WTC11 (cell line): Measurements from ENCODE around the gene NEK2.

Experiments used
- NR3C1 ChIP-seq: sonication (generic); formaldehyde crosslinking; conservative IDR thresholded peaks from 2 replicates; pipeline ENCODE4 v1.8.1; 2023; ENCODE audit warnings: low read depth, mild to moderate bottlenecking, missing genetic modification reagents
- SP1 ChIP-seq: sonication (generic); formaldehyde crosslinking; conservative IDR thresholded peaks from 2 replicates; pipeline ENCODE4 v1.8.1; 2022; ENCODE audit warnings: missing genetic modification reagents
- ZNF121 ChIP-seq: sonication (generic); formaldehyde crosslinking; IDR thresholded peaks from 2 replicates; pipeline ENCODE4 v1.8.0; 2023; ENCODE audit warnings: missing genetic modification reagents
- TF ChIP-seq, protein P1 (sequence below): sonication (generic); formaldehyde crosslinking; IDR thresholded peaks from 2 replicates; pipeline ENCODE4 v1.8.0; 2022; ENCODE audit warnings: mild to moderate bottlenecking, missing genetic modification reagents
- TF ChIP-seq, protein P2 (sequence below): sonication (generic); formaldehyde crosslinking; IDR thresholded peaks from 2 replicates; pipeline ENCODE4 v1.8.1; 2023; ENCODE audit warnings: mild to moderate bottlenecking, moderate library complexity, missing genetic modification reagents
- TF ChIP-seq, protein P3 (sequence below): sonication (generic); formaldehyde crosslinking; IDR thresholded peaks from 2 replicates; pipeline ENCODE4 v1.8.1; 2022; ENCODE audit warnings: low read depth, missing genetic modification reagents, borderline replicate concordance
- TF ChIP-seq, protein P4 (sequence below): sonication (generic); formaldehyde crosslinking; IDR thresholded peaks from 2 replicates; pipeline ENCODE4 v1.8.1; 2022; ENCODE audit warnings: low read depth, mild to moderate bottlenecking, moderate library complexity, missing genetic modification reagents, borderline replicate concordance

DNA sequence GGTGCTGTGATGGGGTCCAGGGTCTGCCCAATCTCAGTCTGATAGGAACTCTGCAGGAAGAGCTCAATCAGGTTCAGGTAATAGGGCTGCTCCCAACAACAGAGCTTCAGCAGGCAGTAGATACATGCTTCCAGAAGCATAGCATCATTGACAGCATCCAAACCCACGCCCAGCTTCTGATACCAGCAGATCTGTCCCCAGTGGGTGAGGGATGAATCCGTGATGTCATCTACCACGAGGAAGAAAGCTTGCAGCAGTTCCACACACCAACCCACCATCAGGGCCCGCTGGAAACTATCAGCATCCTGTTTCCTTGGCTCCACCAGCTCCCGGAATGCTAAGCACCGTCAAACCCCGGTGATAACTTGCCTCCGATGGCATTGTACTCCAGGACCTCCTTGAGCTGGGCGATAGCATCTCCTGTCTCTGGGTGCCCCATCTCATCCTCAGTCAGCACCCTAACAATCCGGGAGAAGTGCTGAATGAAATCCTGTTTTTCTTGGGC lies 14.7 kb downstream of the NEK2 start:
- TF ChIP-seq ZNF121 (CRISPR knock-in tag), result no peak
- TF ChIP-seq, protein P1, sequence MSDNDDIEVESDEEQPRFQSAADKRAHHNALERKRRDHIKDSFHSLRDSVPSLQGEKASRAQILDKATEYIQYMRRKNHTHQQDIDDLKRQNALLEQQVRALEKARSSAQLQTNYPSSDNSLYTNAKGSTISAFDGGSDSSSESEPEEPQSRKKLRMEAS (CRISPR knock-in tag), result no peak
- TF ChIP-seq, protein P2, sequence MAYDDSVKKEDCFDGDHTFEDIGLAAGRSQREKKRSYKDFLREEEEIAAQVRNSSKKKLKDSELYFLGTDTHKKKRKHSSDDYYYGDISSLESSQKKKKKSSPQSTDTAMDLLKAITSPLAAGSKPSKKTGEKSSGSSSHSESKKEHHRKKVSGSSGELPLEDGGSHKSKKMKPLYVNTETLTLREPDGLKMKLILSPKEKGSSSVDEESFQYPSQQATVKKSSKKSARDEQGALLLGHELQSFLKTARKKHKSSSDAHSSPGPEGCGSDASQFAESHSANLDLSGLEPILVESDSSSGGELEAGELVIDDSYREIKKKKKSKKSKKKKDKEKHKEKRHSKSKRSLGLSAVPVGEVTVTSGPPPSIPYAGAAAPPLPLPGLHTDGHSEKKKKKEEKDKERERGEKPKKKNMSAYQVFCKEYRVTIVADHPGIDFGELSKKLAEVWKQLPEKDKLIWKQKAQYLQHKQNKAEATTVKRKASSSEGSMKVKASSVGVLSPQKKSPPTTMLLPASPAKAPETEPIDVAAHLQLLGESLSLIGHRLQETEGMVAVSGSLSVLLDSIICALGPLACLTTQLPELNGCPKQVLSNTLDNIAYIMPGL (CRISPR knock-in tag), result no peak
- TF ChIP-seq SP1 (CRISPR knock-in tag), result no peak
- no peak for TF ChIP-seq NR3C1
- TF ChIP-seq, protein P3, sequence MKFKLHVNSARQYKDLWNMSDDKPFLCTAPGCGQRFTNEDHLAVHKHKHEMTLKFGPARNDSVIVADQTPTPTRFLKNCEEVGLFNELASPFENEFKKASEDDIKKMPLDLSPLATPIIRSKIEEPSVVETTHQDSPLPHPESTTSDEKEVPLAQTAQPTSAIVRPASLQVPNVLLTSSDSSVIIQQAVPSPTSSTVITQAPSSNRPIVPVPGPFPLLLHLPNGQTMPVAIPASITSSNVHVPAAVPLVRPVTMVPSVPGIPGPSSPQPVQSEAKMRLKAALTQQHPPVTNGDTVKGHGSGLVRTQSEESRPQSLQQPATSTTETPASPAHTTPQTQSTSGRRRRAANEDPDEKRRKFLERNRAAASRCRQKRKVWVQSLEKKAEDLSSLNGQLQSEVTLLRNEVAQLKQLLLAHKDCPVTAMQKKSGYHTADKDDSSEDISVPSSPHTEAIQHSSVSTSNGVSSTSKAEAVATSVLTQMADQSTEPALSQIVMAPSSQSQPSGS (CRISPR knock-in tag), result no peak
- TF ChIP-seq, protein P4, sequence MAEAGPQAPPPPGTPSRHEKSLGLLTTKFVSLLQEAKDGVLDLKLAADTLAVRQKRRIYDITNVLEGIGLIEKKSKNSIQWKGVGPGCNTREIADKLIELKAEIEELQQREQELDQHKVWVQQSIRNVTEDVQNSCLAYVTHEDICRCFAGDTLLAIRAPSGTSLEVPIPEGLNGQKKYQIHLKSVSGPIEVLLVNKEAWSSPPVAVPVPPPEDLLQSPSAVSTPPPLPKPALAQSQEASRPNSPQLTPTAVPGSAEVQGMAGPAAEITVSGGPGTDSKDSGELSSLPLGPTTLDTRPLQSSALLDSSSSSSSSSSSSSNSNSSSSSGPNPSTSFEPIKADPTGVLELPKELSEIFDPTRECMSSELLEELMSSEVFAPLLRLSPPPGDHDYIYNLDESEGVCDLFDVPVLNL, result no peak
